Uterus (tissue), 4 donors: ENCODE results near the gene SDHAF2. TPM values are rescaled to one million over a fixed set of nuclear protein-coding genes. Genes with fewer than 3 reads are reported as not detected.
"Not testable (repeated sequence)": the region's sequence is repeated elsewhere in the genome, so short reads cannot be mapped to it uniquely, and the experiment has no call there.

Experiments used
- DNase-seq, 2 donors: peaks; one replicate each; pipeline ENCODE4 v3.0.0-alpha.2; 2019 to 2020
- H3K27ac ChIP-seq, 2 donors: fragments of 200-600 bp; sonication (generic); 1 replicate in 1 of 2; 2 replicates in 1 of 2; pipeline ENCODE4 v1.5.1; 2016 to 2018
- H3K27me3 ChIP-seq, 2 donors: fragments of 200-600 bp; sonication (generic); one replicate each; pipeline ENCODE4 v1.5.1; 2018 to 2019; ENCODE audit warnings: control low read depth in 1 of 2
- H3K36me3 ChIP-seq, 2 donors: fragments of 200-600 bp; sonication (generic); one replicate each; pipeline ENCODE4 v1.5.1; 2019; ENCODE audit warnings: control low read depth in 1 of 2
- H3K4me1 ChIP-seq, 2 donors: fragments of 200-600 bp; sonication (generic); one replicate each; pipeline ENCODE4 v1.5.1; 2018 to 2019; ENCODE audit warnings: control low read depth in 1 of 2
- H3K4me3 ChIP-seq, 2 donors: fragments of 200-600 bp; sonication (generic); 1 replicate in 1 of 2; 2 replicates in 1 of 2; pipeline ENCODE4 v1.5.1; 2018 to 2019; ENCODE audit warnings: mild to moderate bottlenecking in 1 of 2
- H3K9me3 ChIP-seq, 2 donors: fragments of 200-600 bp; sonication (generic); one replicate each; pipeline ENCODE4 v1.5.1; 2019; ENCODE audit warnings: control low read depth in 1 of 2
- CTCF ChIP-seq, 4 experiments: fragments of 200-600 bp in 2 of 4; fragments of 450-650 bp in 2 of 4; sonication (generic) in 2 of 4; IDR thresholded peaks; one replicate each; pipeline ENCODE4 v1.5.1; 2016 to 2019; ENCODE audit warnings: antibody characterized with exemption in 4 of 4, mild to moderate bottlenecking in 2 of 4, moderate library complexity in 1 of 4
- POLR2A ChIP-seq, 2 donors: fragments of 450-650 bp; IDR thresholded peaks; one replicate each; pipeline ENCODE4 v1.6.1; 2016; ENCODE audit warnings: antibody characterized with exemption in 2 of 2, mild to moderate bottlenecking in 1 of 2, moderate library complexity in 1 of 2
- intact Hi-C: fragments of 100-400 bp; cut with DNase I; formaldehyde crosslinking; loops from one replicate; pipeline ENCODE4 v1.15.1; 2023; ENCODE audit warnings: low total_unique reads
- total RNA-seq, 4 donors: library from RNA; depleted of rRNA in 3 of 4; stranded (reverse); fragments of >200 nt in 3 of 4; gene quantifications; one replicate each; pipeline versions ENCODE4 v1.1.0 to v1.2.4, GENCODE V29; 2014 to 2023
- donor health status: DM: yes; HTN: yes; CAD: no.

SDHAF2 gene
- total RNA-seq: 10 to 100 TPM in 2 of 4 donors, 1 to 10 TPM in 2; 2.8 to 43.9 (median 16.1) TPM

- Histone ChIP-seq H3K9me3 (no peaks in the 10 kb centered on the region), H3K27ac (peak within 1 kb of the TSS; percentile 93), H3K27me3 (no peaks in the 10 kb centered on the region), H3K36me3 (no peaks in the 10 kb centered on the region), H3K4me3 (peak within 1 kb of the TSS; percentile 87 to 88), H3K4me1 (peaks cover 3 to 12% of the 10 kb centered on the region in 2 donors)
- intact Hi-C loops: no loop called here
- DNase-seq: peak; percentile 94 to 96
- TF ChIP-seq POLR2A (IDR thresholded peaks at IDR 0.05): peak; percentile 29 to 73
- TF ChIP-seq CTCF (IDR thresholded peaks at IDR 0.05): no peak
Observed at GRCh38 chr11:61429691-61430582, at the start of gene SDHAF2, which contains the start of gene CPSF7. TSS of gene SDHAF2 (plus strand) at chr11:61430124. CDS start at chr11:61430147, 23 bp downstream. TSS of gene CPSF7 (minus strand) at chr11:61429975. CDS start at chr11:61429235, 740 bp downstream.

- Histone ChIP-seq H3K36me3 (no peaks in the 10 kb centered on the region), H3K27ac (no peak overlapping the region), H3K4me3 (no peak overlapping the region), H3K27me3 (no peaks in the 10 kb centered on the region), H3K9me3 (no peaks in the 10 kb centered on the region), H3K4me1 (no peaks in the 10 kb centered on the region)
- DNase-seq: no peak
- TF ChIP-seq CTCF (IDR thresholded peaks at IDR 0.05) (no peak), POLR2A (IDR thresholded peaks at IDR 0.05) (no peak)
- intact Hi-C loops: no loop called here
Observed at GRCh38 chr11:61380884-61381283, 49.0 kb upstream of the SDHAF2 start.

- not testable (repeated sequence) for H3K27me3 ChIP-seq, H3K36me3 ChIP-seq, H3K4me1 ChIP-seq, H3K4me3 ChIP-seq, H3K27ac ChIP-seq, H3K9me3 ChIP-seq, DNase-seq
- intact Hi-C loops: loop anchor here (2.0 kb wide), 1 partner anchor 47 kb away; no protein-coding TSS in a partner anchor
Observed at GRCh38 chr11:61383859-61384258, 46.1 kb upstream of the SDHAF2 start.

- Histone ChIP-seq H3K27ac (no peak overlapping the region), H3K27me3 (no peaks in the 10 kb centered on the region), H3K4me3 (no peak overlapping the region), H3K36me3 (no peaks in the 10 kb centered on the region), H3K9me3 (no peaks in the 10 kb centered on the region), H3K4me1 (no peaks in the 10 kb centered on the region)
- DNase-seq: no peak
- intact Hi-C loops: loop anchor here (2.0 kb wide), 1 partner anchor 48 kb away; no protein-coding TSS in a partner anchor
- no peak for TF ChIP-seq CTCF (IDR thresholded peaks at IDR 0.05)
- TF ChIP-seq POLR2A (IDR thresholded peaks at IDR 0.05): no peak
Observed at GRCh38 chr11:61384271-61385242, 45.4 kb upstream of the SDHAF2 start.

- intact Hi-C loops: no loop called here
- Histone ChIP-seq H3K9me3 (no peaks in the 10 kb centered on the region), H3K27ac (no peak overlapping the region), H3K27me3 (no peaks in the 10 kb centered on the region), H3K4me1 (peaks cover 0 to 7% of the 10 kb centered on the region in 2 donors), H3K36me3 (no peaks in the 10 kb centered on the region), H3K4me3 (no peak overlapping the region)
- DNase-seq: no peak
- TF ChIP-seq POLR2A (IDR thresholded peaks at IDR 0.05) (no peak), CTCF (IDR thresholded peaks at IDR 0.05) (no peak)
Observed at GRCh38 chr11:61390161-61390560, 39.8 kb upstream of the SDHAF2 start.
